Hindlimb muscle (tissue), 1 donor: ENCODE results near the gene TLR9. TPM values are rescaled to one million over a fixed set of nuclear protein-coding genes. Genes with fewer than 3 reads are reported as not detected.
"Not testable (repeated sequence)": the region's sequence is repeated elsewhere in the genome, so short reads cannot be mapped to it uniquely, and the experiment has no call there.

Source experiments
- DNase-seq: peaks from one replicate; pipeline ENCODE4 v3.0.0-alpha.2; 2013
- polyA plus RNA-seq: library from polyadenylated mRNA; unstranded; fragments of 120-200 nt; gene quantifications from one replicate; pipeline ENCODE4 v1.2.1, GENCODE V29; 2013; ENCODE audit not compliant: insufficient read length

The TLR9 gene, protein sequence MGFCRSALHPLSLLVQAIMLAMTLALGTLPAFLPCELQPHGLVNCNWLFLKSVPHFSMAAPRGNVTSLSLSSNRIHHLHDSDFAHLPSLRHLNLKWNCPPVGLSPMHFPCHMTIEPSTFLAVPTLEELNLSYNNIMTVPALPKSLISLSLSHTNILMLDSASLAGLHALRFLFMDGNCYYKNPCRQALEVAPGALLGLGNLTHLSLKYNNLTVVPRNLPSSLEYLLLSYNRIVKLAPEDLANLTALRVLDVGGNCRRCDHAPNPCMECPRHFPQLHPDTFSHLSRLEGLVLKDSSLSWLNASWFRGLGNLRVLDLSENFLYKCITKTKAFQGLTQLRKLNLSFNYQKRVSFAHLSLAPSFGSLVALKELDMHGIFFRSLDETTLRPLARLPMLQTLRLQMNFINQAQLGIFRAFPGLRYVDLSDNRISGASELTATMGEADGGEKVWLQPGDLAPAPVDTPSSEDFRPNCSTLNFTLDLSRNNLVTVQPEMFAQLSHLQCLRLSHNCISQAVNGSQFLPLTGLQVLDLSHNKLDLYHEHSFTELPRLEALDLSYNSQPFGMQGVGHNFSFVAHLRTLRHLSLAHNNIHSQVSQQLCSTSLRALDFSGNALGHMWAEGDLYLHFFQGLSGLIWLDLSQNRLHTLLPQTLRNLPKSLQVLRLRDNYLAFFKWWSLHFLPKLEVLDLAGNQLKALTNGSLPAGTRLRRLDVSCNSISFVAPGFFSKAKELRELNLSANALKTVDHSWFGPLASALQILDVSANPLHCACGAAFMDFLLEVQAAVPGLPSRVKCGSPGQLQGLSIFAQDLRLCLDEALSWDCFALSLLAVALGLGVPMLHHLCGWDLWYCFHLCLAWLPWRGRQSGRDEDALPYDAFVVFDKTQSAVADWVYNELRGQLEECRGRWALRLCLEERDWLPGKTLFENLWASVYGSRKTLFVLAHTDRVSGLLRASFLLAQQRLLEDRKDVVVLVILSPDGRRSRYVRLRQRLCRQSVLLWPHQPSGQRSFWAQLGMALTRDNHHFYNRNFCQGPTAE
- 0.28 TPM for polyA plus RNA-seq

- no peak for DNase-seq
Measured at GRCh38 chr3:52225452-52226228, at the start of gene TLR9. TSS of gene TLR9 (minus strand) at chr3:52225645. CDS start at chr3:52225529, 116 bp downstream.

- not testable (repeated sequence) for DNase-seq
Measured at GRCh38 chr3:52274781-52275180, 49.3 kb upstream of the TLR9 start.

DNA sequence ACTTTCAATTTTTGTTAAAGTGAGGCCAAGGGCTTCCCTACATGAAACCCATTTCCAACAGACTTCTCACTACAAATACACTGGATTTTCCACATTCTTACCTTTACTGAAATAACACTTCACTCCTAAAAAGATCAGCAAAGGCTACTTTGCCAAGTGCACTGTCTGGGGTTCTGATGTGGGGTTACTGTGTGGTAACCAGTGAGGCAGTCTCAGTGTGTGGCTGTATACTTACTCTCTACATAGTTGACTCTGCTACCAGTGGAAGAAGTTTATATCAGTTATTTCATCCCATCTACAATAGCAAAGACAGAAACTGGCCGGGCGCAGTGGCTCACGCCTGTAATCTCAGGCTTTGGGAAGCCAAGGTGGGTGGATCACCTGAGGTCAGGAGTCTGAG is 47.4 kb upstream of the TLR9 start:
- DNase-seq, result no peak

DNA sequence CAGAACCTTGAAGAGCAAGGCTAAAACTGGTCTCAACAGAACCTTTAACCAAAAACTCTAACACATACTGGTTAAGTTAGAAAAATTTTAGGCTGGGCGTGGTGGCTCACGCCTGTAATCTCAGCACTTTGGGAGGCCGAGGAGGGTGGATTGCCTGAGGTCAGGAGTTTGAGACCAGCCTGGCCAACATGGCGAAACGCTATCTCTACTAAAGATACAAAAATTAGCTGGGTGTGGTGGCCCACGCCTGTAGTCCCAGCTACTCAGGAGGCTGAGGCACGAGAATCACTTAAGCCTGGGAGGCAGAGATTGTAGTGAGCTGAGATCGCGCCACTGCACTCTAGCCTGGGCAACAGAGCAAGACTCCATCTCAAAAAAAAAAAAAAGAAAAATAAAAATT is 46.7 kb upstream of the TLR9 start:
- DNase-seq, result not testable (repeated sequence)

DNA sequence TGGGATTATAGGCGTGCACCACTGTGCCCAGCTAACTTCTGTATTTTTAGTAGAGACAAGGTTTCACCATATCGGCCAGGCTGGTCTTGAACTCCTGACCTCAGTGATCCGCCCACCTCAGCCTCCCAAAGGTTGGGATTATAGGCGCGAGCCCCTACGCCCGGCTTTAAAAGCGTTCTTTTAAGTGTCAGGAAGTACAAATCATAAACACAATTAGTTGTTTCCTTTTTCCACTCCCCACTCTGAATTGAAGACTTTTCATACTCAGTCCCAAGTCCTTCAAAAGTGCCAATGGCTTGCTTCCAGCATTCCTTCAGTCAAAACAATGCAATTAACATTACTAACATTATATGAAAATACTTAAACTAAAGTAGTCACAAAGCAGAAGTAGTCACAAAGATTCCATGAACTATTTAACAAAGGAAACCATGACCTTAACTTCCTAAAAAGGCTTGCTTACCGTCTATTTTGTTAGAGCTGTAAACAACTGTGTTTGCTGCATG is 44.9 kb upstream of the TLR9 start:
- DNase-seq, result no peak

- DNase-seq, result no peak
Measured at GRCh38 chr3:52269776-52270175, 44.3 kb upstream of the TLR9 start.

- no peak for DNase-seq
Measured at GRCh38 chr3:52268036-52268435, 42.6 kb upstream of the TLR9 start.

GRCh38 chr3:52265387-52265786 is 39.9 kb upstream of the TLR9 start:
- DNase-seq, result no peak

- DNase-seq, result no peak
Measured at GRCh38 chr3:52262447-52262846, 37.0 kb upstream of the TLR9 start.

DNA sequence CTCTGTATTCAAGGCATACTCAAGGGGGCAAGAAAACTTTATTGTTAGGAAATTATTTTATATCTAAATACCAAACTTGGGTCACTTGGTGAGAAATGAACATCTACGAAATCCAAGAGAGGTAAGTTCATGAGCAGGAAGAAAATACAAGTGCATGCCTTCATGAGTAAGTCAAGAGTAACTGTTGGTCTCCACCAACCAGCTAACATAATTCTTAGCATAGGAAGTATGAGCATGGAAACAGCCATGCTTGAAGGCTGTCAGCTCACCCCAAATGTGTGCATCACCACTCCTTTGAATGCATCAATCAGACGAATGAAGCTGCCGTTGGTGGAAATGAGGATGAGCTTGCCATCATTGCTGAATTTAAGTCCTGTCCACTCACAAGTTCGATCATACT is 34.0 kb upstream of the TLR9 start:
- DNase-seq, result no peak

- no peak for DNase-seq
Measured at GRCh38 chr3:52259035-52259434, 33.6 kb upstream of the TLR9 start.

DNA sequence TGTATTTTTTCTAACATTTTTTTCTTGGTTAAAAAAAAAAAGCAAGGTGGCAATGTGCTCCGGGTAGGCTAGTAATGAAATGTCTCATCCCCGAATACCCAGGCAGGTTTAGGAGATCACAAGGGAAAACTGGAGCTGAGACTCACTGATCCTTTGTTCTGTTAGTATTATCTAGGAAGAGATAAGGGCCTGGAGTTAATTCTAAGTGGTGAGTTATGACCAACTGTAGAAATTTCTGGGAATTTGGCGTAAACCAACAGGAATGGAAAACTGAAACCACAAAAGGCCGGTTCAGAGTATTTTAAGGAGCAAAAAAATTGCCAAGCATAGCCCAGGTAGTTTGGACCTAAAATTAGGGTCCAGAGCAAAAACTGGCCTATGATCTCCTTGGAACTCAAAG is 32.5 kb upstream of the TLR9 start:
- DNase-seq, result no peak

DNA sequence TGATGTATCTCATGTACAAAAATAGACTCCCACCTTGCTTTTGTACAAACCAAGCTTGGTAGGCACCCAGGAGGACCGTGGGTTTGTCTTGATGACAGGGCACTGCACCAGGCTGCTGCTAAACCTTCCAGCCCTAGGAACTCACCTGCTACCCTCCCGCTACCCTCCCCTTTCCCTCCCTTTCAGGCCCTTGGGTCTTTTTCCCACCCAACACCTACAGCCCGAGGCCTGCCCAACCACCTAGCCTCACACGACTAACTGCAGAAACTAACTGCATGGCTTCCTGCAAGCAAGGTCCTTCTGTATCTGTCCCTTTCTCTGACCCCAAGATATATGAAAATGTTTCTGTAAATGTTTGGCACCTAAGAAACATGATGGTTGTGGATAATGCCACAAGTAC is 31.2 kb upstream of the TLR9 start:
- no peak for DNase-seq

- DNase-seq, result no peak
Measured at GRCh38 chr3:52256159-52256558, 30.7 kb upstream of the TLR9 start.

- DNase-seq, result no peak
Measured at GRCh38 chr3:52254608-52255007, 29.2 kb upstream of the TLR9 start.

GRCh38 chr3:52253314-52254304 is 28.2 kb upstream of the TLR9 start:
- no peak for DNase-seq

- DNase-seq, result no peak
Measured at GRCh38 chr3:52250122-52250521, 24.7 kb upstream of the TLR9 start.

DNA sequence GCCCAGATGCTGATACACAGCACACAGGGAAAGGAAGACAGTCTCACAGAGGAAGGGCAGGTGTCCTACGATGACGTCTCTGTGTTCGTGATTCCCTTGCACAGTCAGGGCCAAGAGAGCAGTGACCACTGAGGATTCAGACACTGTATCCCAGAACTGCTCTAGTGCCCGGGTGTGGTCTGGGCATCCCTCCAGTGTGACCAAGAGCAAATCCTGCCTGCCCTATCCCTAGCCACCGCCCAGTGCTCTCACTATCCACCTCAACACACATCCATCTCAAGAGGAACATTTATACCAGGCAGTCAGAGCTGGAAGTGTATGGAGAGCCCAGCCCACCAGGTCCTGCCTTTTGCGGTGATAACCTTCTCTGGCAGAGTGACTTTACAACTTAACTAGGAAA is 24.2 kb upstream of the TLR9 start:
- no peak for DNase-seq

- no peak for DNase-seq
Measured at GRCh38 chr3:52248816-52249547, 23.5 kb upstream of the TLR9 start.

- no peak for DNase-seq
Measured at GRCh38 chr3:52248165-52248541, 22.7 kb upstream of the TLR9 start.
